Right lobe of liver (tissue), 6 donors: ENCODE data around the gene ZNF487. TPM values are rescaled to one million over a fixed set of nuclear protein-coding genes. Genes with fewer than 3 reads are reported as not detected.

Experiments used
- ATAC-seq, 4 donors: fragments of 200-7000 bp; cut with Tn5 transposase; one replicate each; pipeline ENCODE4 v1.9.1; 2020; ENCODE audit warnings: mild to moderate bottlenecking in 4 of 4, moderate library complexity in 4 of 4
- DNase-seq, 3 donors: peaks; one replicate each; pipeline ENCODE4 v3.0.0-alpha.2; 2020
- H3K27ac ChIP-seq, 3 donors: fragments of 200-600 bp; one replicate each; pipeline ENCODE4 v1.8.0; 2022
- H3K27me3 ChIP-seq, 2 donors: fragments of 200-600 bp; one replicate each; pipeline ENCODE4 v1.8.0; 2022
- H3K36me3 ChIP-seq, 4 donors: fragments of 200-600 bp; sonication (generic) in 1 of 4; one replicate each; pipeline versions ENCODE4 v1.5.1 to v1.8.0; 2017 to 2022; ENCODE audit warnings: control low read depth in 1 of 4
- H3K4me1 ChIP-seq, 4 donors: fragments of 200-600 bp; sonication (generic) in 1 of 4; one replicate each; pipeline versions ENCODE4 v1.5.1 to v1.8.0; 2017 to 2022; ENCODE audit warnings: control low read depth in 1 of 4
- H3K4me3 ChIP-seq, 3 donors: fragments of 200-600 bp; one replicate each; pipeline ENCODE4 v1.8.0; 2022
- H3K9me3 ChIP-seq, 4 donors: fragments of 200-600 bp; sonication (generic) in 1 of 4; one replicate each; pipeline versions ENCODE4 v1.5.1 to v1.8.0; 2017 to 2022; ENCODE audit warnings: control low read depth in 1 of 4
- CTCF ChIP-seq, 4 donors: fragments of 200-600 bp in 3 of 4; fragments of 450-650 bp in 1 of 4; IDR thresholded peaks; one replicate each; pipeline versions ENCODE4 v1.5.1 to v1.8.0; 2016 to 2022; ENCODE audit warnings: antibody characterized with exemption in 4 of 4, mild to moderate bottlenecking in 2 of 4
- POLR2A ChIP-seq: fragments of 450-650 bp; IDR thresholded peaks from one replicate; pipeline ENCODE4 v1.6.1; 2017; ENCODE audit warnings: antibody characterized with exemption, mild to moderate bottlenecking
- WGBS: methylation state at CpG from one replicate; pipeline ENCODE4 v1.1.6; 2018; ENCODE audit warnings: low coverage, low lambda C conversion rate; ENCODE audit not compliant: insufficient coverage; ENCODE audit errors: missing lambda C conversion rate; 5-methylcytosine and 5-hydroxymethylcytosine counted together
- intact Hi-C, 2 donors: fragments of 100-400 bp; cut with DNase I; formaldehyde crosslinking; loops; one replicate each; pipeline versions ENCODE4 v1.11.2 to v1.14.1; 2022
- total RNA-seq, 6 experiments: library from RNA; depleted of rRNA in 2 of 6; stranded (reverse); fragments of >200 nt in 2 of 6; fragmentation: NEBNext Ultra II Directional in 3 of 6; extraction: Animal tissue kit (Norgen Biotek cat#: 25700) in 3 of 6; gene quantifications; one replicate each; pipeline versions ENCODE4 v1.1.0 to v1.2.4, GENCODE V29; 2016 to 2023
- donor health status: DM: no; HTN: yes; CAD: no.
- donor health status: DM: no; HTN: no; CAD: no.
- donor health status: DM: no; HTN: no; CAD: no.
- donor health status: DM: no; HTN: yes; CAD: no.
- donor health status: DM: no; HTN: yes; CAD: no.

Gene ZNF487
- total RNA-seq, 6 experiments from 2014 or later: 1.4 to 3.0 (median 1.8) TPM

DNA sequence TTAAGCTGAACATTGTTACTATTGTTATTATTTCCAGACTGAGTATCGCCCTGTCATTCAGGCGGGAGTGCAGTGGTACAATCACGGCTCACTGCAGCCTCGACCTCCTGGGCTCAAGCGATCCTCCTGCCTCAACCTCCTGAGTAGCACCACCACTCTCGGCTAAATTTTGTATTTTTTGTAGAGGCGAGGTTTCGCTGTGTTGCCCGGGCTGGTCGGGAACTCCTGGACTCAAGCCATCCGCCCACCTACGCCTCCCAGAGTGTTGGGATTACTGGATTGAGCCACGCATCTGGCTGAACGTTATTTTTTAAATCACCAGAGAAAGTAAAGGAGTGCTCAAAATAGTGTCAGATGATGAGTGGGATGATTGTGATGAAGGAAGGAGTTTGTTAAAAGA lies 26.6 kb upstream of the ZNF487 start:
- H3K9me3 ChIP-seq: peaks cover 0 to 2% (median 0%) of the 10 kb centered on the region in 4 donors
- H3K27me3 ChIP-seq: no peaks in the 10 kb centered on the region
- H3K27ac ChIP-seq: peak overlapping the region in 2 of 3 donors; percentile 91 to 97
- WGBS: 94% methylated on average over 14 of the region's 14 CpGs
- intact Hi-C loops: no loop called here
- H3K4me1 ChIP-seq: peaks cover 0 to 16% (median 4%) of the 10 kb centered on the region in 4 donors
- no peaks in the 10 kb centered on the region for H3K36me3 ChIP-seq
- TF ChIP-seq CTCF (IDR thresholded peaks at IDR 0.05) (no peak), POLR2A (no peak)
- DNase-seq (no peak), ATAC-seq (no peak)
- H3K4me3 ChIP-seq: no peak overlapping the region

DNA sequence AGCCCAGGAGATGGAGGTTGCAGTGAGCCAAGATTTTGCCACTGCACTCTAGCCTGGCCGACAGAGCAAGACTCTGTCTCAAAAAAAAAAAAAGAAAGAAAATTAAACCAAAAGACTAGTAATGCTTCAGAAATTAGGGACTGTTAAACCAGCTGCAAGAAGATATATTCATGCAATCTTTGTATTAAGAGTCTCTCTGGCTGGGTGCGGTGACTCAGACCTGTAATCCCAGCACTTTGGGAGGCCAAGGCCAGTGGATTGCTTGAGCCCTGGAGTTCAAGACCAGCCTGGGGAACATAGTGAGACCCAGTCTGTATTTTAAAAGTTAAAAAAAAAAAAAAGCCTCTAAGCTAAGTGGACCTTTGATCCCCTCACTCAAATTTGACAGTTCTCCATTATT lies 25.4 kb upstream of the ZNF487 start:
- H3K27ac ChIP-seq: no peak overlapping the region
- 91% methylated on average over 1 of the region's 2 CpGs for WGBS
- H3K9me3 ChIP-seq: peaks cover 0 to 2% (median 0%) of the 10 kb centered on the region in 4 donors
- TF ChIP-seq CTCF (IDR thresholded peaks at IDR 0.05): no peak
- TF ChIP-seq POLR2A: no peak
- no peak overlapping the region for H3K4me3 ChIP-seq
- no peak for DNase-seq
- no peaks in the 10 kb centered on the region for H3K36me3 ChIP-seq
- intact Hi-C loops: no loop called here
- H3K4me1 ChIP-seq: peaks cover 0 to 4% (median 0%) of the 10 kb centered on the region in 4 donors
- no peaks in the 10 kb centered on the region for H3K27me3 ChIP-seq
- ATAC-seq: no peak

DNA sequence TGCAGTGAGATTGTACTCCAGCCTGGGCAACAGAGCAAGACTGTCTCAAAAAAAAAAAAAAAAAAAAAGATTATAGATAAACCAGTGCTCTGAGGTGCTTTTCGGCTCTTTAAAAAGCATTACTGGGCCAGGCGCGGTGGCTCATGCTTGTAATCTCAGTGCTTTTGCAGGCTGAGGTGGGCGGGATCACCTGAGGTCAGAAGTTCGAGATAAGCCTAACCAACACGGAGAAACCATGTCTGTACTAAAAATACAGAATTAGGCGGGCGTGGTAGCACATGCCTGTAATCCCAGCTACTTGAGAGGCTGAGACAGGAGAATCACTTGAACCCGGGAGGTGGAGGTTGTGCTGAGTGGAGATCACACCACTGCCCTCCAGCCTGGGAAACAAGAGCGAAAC lies 21.4 kb upstream of the ZNF487 start:
- Histone ChIP-seq H3K36me3 (no peaks in the 10 kb centered on the region), H3K9me3 (no peaks in the 10 kb centered on the region), H3K27me3 (no peaks in the 10 kb centered on the region), H3K4me3 (no peak overlapping the region), H3K4me1 (peaks cover 0 to 2% (median 0%) of the 10 kb centered on the region in 4 donors), H3K27ac (no peak overlapping the region)
- WGBS: 79% methylated on average over 8 of the region's 10 CpGs
- no peak for TF ChIP-seq CTCF (IDR thresholded peaks at IDR 0.05)
- no peak for TF ChIP-seq POLR2A
- no peak for ATAC-seq
- DNase-seq: no peak
- intact Hi-C loops: no loop called here

- Histone ChIP-seq H3K4me1 (peaks cover 0 to 9% (median 5%) of the 10 kb centered on the region in 4 donors), H3K4me3 (no peak overlapping the region), H3K9me3 (no peaks in the 10 kb centered on the region), H3K27ac (peak overlapping the region in 1 of 3 donors; percentile 18), H3K36me3 (no peaks in the 10 kb centered on the region), H3K27me3 (no peaks in the 10 kb centered on the region)
- DNase-seq: no peak
- intact Hi-C loops: no loop called here
- ATAC-seq: peak in 1 of 4 donors; percentile 12
- WGBS: 70% methylated on average over 13 of the region's 14 CpGs
- TF ChIP-seq POLR2A (no peak), CTCF (IDR thresholded peaks at IDR 0.05) (no peak)
Measured at GRCh38 chr10:43417950-43418768, 18.8 kb upstream of the ZNF487 start.
